CD4-positive, alpha-beta T cell (primary cell): ENCODE measurements around the gene CFAP57. TPM values are rescaled to one million over a fixed set of nuclear protein-coding genes. Genes with fewer than 3 reads are reported as not detected.

Source experiments
- ATAC-seq: fragments of 200-7000 bp; cut with Tn5 transposase; one replicate; pipeline ENCODE4 v1.10.0; 2022; ENCODE audit warnings: mild to moderate bottlenecking; ENCODE audit not compliant: poor library complexity
- CTCF ChIA-PET: fragments of 350-600 bp; sonication (Branson Sonifier 250); formaldehyde crosslinking; loops from one replicate; lab custom pipeline; 2021; ENCODE audit warnings: antibody characterized with exemption, inconsistent platforms; lab: Charles Lee
- POLR2A ChIA-PET: fragments of 350-600 bp; sonication (Branson Sonifier 250); formaldehyde crosslinking; loops from one replicate; lab custom pipeline; 2021; ENCODE audit warnings: antibody characterized with exemption, inconsistent platforms; lab: Charles Lee
- DNase-seq, 14 experiments: peaks; one replicate each; pipeline ENCODE4 v3.0.0-alpha.2; 2013 to 2020; ENCODE audit warnings: mixed read lengths in 2 of 14
- H3K27ac ChIP-seq, 2 donors: one replicate each; pipeline versions ENCODE4 v1.5.1 to v1.7.0; 2013; ENCODE audit warnings: low read length in 2 of 2, low read depth in 1 of 2, mild to moderate bottlenecking in 1 of 2
- H3K27me3 ChIP-seq, 2 experiments: 1 replicate in 1 of 2; 2 replicates in 1 of 2; pipeline versions ENCODE4 v1.6.1 to v1.7.0; 2013; ENCODE audit warnings: low read length in 2 of 2, control low read depth in 1 of 2, mild to moderate bottlenecking in 1 of 2, moderate library complexity in 1 of 2; ENCODE audit not compliant: insufficient read depth in 2 of 2, control insufficient read depth in 1 of 2
- H3K36me3 ChIP-seq: one replicate; pipeline ENCODE4 v1.6.1; 2013; ENCODE audit warnings: low read length, control low read depth; ENCODE audit not compliant: insufficient read depth
- H3K4me1 ChIP-seq: one replicate; pipeline ENCODE4 v1.6.1; 2013; ENCODE audit warnings: low read length, control low read depth; ENCODE audit not compliant: insufficient read depth
- H3K4me3 ChIP-seq: one replicate; pipeline ENCODE4 v1.5.1; 2013; ENCODE audit warnings: mild to moderate bottlenecking, low read length, moderate library complexity
- H3K9me3 ChIP-seq, 2 experiments: 1 replicate in 1 of 2; 2 replicates in 1 of 2; pipeline versions ENCODE4 v1.6.1 to v1.7.0; 2013; ENCODE audit warnings: low read length in 2 of 2, mild to moderate bottlenecking in 2 of 2, control low read depth in 1 of 2, moderate library complexity in 1 of 2; ENCODE audit not compliant: control insufficient read depth in 1 of 2, insufficient read depth in 1 of 2
- H3K27ac Mint-ChIP-seq: one replicate; pipeline ENCODE4 v1.8.0; 2020; ENCODE audit warnings: mixed read lengths
- H3K27me3 Mint-ChIP-seq: one replicate; pipeline ENCODE4 v1.8.0; 2021; ENCODE audit warnings: mixed read lengths
- H3K36me3 Mint-ChIP-seq: one replicate; pipeline ENCODE4 v1.8.0; 2021; ENCODE audit warnings: low read depth, mixed read lengths
- H3K4me1 Mint-ChIP-seq: one replicate; pipeline ENCODE4 v1.8.0; 2021; ENCODE audit warnings: low read depth, mixed read lengths
- H3K4me3 Mint-ChIP-seq: one replicate; pipeline ENCODE4 v1.8.0; 2020; ENCODE audit warnings: mild to moderate bottlenecking, mixed read lengths
- H3K9me3 Mint-ChIP-seq: one replicate; pipeline ENCODE4 v1.8.0; 2020; ENCODE audit warnings: mixed read lengths
- intact Hi-C, 2 experiments: fragments of 100-400 bp; cut with DNase I in 1 of 2; cut with micrococcal nuclease in 1 of 2; formaldehyde crosslinking; loops; one replicate each; pipeline versions ENCODE4 v1.15.1 to v1.9.0; 2023 to 2025; cut with DNase I, micrococcal nuclease
- total RNA-seq, 174 experiments: library from RNA in 2 of 174; stranded (reverse) in 2 of 174; gene quantifications; one replicate each; pipeline ENCODE4 v1.2.3 and lab custom pipeline; 2021 to 2026
- TF ChIP-seq, protein P1 (sequence below): fragments of 200-600 bp; IDR thresholded peaks from one replicate; pipeline ENCODE4 v1.8.0; 2022; ENCODE audit warnings: antibody characterized with exemption, mild to moderate bottlenecking

Gene CFAP57
- total RNA-seq, 2 experiments from 2014 or later: not detected

DNA sequence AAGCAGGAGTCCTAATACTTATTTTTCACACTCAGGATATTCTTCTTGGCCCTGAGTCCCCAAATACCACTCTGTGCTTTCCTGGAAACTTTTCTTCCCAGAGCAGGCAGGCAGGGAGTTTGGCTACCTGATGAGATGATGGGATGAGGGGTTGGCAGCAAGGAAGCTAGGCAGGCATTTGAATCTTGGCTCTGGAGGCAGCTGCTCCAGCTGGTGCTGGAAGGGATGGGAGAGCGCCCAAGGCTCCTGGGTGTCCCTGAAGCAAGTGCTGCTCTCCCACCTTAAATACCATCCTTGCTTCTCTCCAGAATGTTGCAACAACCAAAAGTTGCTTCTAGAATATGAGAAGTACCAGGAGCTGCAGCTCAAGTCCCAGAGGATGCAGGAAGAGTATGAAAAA, 49.7 kb downstream of the CFAP57 start:
- H3K9me3 Mint-ChIP-seq: no peaks in the 10 kb centered on the region
- no peaks in the 10 kb centered on the region for H3K4me1 ChIP-seq
- no peaks in the 10 kb centered on the region for H3K27me3 ChIP-seq
- H3K27ac Mint-ChIP-seq: no peak overlapping the region
- TF ChIP-seq, protein P1, sequence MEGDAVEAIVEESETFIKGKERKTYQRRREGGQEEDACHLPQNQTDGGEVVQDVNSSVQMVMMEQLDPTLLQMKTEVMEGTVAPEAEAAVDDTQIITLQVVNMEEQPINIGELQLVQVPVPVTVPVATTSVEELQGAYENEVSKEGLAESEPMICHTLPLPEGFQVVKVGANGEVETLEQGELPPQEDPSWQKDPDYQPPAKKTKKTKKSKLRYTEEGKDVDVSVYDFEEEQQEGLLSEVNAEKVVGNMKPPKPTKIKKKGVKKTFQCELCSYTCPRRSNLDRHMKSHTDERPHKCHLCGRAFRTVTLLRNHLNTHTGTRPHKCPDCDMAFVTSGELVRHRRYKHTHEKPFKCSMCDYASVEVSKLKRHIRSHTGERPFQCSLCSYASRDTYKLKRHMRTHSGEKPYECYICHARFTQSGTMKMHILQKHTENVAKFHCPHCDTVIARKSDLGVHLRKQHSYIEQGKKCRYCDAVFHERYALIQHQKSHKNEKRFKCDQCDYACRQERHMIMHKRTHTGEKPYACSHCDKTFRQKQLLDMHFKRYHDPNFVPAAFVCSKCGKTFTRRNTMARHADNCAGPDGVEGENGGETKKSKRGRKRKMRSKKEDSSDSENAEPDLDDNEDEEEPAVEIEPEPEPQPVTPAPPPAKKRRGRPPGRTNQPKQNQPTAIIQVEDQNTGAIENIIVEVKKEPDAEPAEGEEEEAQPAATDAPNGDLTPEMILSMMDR: no peak
- intact Hi-C loops: loop anchor here in 1 of 2 experiments (10.0 kb wide), 1 partner anchor 713 kb away; the partner anchor contains the start of gene ARTN
- H3K4me1 Mint-ChIP-seq: peaks cover 9% of the 10 kb centered on the region
- H3K4me3 ChIP-seq: no peak overlapping the region
- no peak overlapping the region for H3K27ac ChIP-seq
- H3K36me3 ChIP-seq: no peaks in the 10 kb centered on the region
- no peaks in the 10 kb centered on the region for H3K9me3 ChIP-seq
- ChIA-PET CTCF (no interaction called here), POLR2A (no interaction called here)
- ATAC-seq (no peak), DNase-seq (no peak)
- no peaks in the 10 kb centered on the region for H3K27me3 Mint-ChIP-seq
- no peaks in the 10 kb centered on the region for H3K36me3 Mint-ChIP-seq
- no peak overlapping the region for H3K4me3 Mint-ChIP-seq

DNA sequence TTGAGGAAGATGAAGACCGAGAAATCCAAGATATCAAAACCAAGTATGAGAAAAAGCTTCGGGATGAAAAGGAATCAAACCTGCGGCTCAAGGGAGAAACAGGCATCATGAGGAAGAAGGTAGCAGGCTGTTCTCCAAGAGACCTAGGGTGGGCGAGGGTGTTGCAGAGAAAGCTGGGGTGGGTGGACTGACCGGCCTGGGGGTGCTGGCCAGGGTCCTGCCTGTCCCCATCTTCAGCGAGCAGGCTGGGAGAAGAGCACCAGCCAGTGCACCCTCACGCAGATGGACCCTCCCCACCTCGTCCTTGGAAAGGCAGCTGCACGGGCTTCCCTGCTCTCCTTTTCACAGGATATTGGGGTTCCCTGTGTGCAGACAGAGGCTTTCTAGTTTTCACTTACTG, 50.7 kb downstream of the CFAP57 start:
- ChIA-PET CTCF (no interaction called here), POLR2A (no interaction called here)
- Mint-ChIP-seq H3K4me3 (no peak overlapping the region), H3K27ac (no peak overlapping the region), H3K4me1 (peaks cover 9% of the 10 kb centered on the region), H3K27me3 (no peaks in the 10 kb centered on the region), H3K9me3 (no peaks in the 10 kb centered on the region), H3K36me3 (no peaks in the 10 kb centered on the region)
- Histone ChIP-seq H3K9me3 (no peaks in the 10 kb centered on the region), H3K4me3 (no peak overlapping the region), H3K36me3 (no peaks in the 10 kb centered on the region), H3K27me3 (no peaks in the 10 kb centered on the region), H3K27ac (no peak overlapping the region), H3K4me1 (peaks cover 3% of the 10 kb centered on the region)
- ATAC-seq (no peak), DNase-seq (no peak)
- TF ChIP-seq, protein P1: no peak
- intact Hi-C loops: loop anchor here in 1 of 2 experiments (10.0 kb wide), 1 partner anchor 712 kb away; the partner anchor contains the start of gene ARTN

DNA sequence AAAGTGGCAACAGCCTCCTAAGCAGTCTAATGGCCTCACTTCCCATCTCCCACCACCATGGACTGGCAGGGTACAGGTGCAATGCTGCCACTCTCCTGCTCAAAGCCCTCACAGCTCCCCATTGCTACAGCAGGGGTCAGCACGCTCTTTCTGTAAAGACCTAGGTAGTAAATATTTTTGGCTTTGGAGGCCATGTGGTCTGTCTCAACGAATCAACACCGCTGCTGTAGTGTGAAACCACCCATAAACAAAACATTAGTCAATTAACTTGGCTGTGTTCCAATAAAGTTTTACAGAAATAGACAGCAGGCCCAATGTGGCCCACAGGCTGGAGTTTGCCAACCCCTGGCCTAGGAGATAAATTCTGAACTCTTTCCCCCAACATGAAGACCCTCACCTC, 53.0 kb downstream of the CFAP57 start:
- no peaks in the 10 kb centered on the region for H3K36me3 ChIP-seq
- POLR2A ChIA-PET: no interaction called here
- no peak overlapping the region for H3K27ac ChIP-seq
- CTCF ChIA-PET: interaction anchor here (2.7 kb wide), 1 partner anchor 189 kb away, joined by 58 read pairs; no protein-coding TSS in a partner anchor
- H3K9me3 Mint-ChIP-seq: no peaks in the 10 kb centered on the region
- H3K4me3 ChIP-seq: no peak overlapping the region
- intact Hi-C loops: loop anchor here (5.0 to 10.0 kb wide), 3 partner anchors 307 to 710 kb away; partner anchors contain the start of genes ARTN (in 1 of the 2) and PTPRF (in 1 of the 2)
- H3K4me3 Mint-ChIP-seq: no peak overlapping the region
- peaks cover 9% of the 10 kb centered on the region for H3K4me1 Mint-ChIP-seq
- H3K27me3 ChIP-seq: no peaks in the 10 kb centered on the region
- TF ChIP-seq, protein P1: no peak
- H3K4me1 ChIP-seq: peaks cover 3% of the 10 kb centered on the region
- no peaks in the 10 kb centered on the region for H3K9me3 ChIP-seq
- no peak overlapping the region for H3K27ac Mint-ChIP-seq
- H3K36me3 Mint-ChIP-seq: no peaks in the 10 kb centered on the region
- H3K27me3 Mint-ChIP-seq: no peaks in the 10 kb centered on the region
- ATAC-seq (no peak), DNase-seq (no peak)
